Kidney epithelial cell (primary cell): ENCODE data around the gene CDH12. TPM values are rescaled to one million over a fixed set of nuclear protein-coding genes. Genes with fewer than 3 reads are reported as not detected.

Experiments used
- DNase-seq: peaks from one replicate; pipeline ENCODE4 v3.0.0-alpha.2; 2010; ENCODE audit warnings: low read depth
- H3K27me3 ChIP-seq: 2 replicates; pipeline ENCODE4 v1.6.0; 2011; ENCODE audit warnings: low read length; ENCODE audit not compliant: control insufficient read depth, insufficient read depth
- H3K36me3 ChIP-seq: 2 replicates; pipeline ENCODE4 v1.5.1; 2011; ENCODE audit warnings: low read length; ENCODE audit not compliant: control insufficient read depth, insufficient read depth
- H3K4me3 ChIP-seq: 2 replicates; pipeline ENCODE4 v1.5.1; 2011; ENCODE audit warnings: low read depth, mild to moderate bottlenecking, control low read depth, low read length
- total RNA-seq: library from RNA; depleted of rRNA; stranded (reverse); fragments of >200 nt; gene quantifications from 2 replicates; pipeline ENCODE4 v1.2.3, GENCODE V29; 2015
- TF ChIP-seq, protein P1 (sequence below): IDR thresholded peaks from 2 replicates; pipeline ENCODE4 v1.5.1; 2011; ENCODE audit warnings: mild to moderate bottlenecking, moderate library complexity, low read length, control low read depth, inconsistent platforms; ENCODE audit not compliant: insufficient read depth, poor library complexity, severe bottlenecking

Gene CDH12
- total RNA-seq, 1 donor from 2014 or later, result not detected

- Histone ChIP-seq H3K27me3 (no peaks in the 10 kb centered on the region), H3K36me3 (no peaks in the 10 kb centered on the region), H3K4me3 (no peak overlapping the region)
- TF ChIP-seq, protein P1, sequence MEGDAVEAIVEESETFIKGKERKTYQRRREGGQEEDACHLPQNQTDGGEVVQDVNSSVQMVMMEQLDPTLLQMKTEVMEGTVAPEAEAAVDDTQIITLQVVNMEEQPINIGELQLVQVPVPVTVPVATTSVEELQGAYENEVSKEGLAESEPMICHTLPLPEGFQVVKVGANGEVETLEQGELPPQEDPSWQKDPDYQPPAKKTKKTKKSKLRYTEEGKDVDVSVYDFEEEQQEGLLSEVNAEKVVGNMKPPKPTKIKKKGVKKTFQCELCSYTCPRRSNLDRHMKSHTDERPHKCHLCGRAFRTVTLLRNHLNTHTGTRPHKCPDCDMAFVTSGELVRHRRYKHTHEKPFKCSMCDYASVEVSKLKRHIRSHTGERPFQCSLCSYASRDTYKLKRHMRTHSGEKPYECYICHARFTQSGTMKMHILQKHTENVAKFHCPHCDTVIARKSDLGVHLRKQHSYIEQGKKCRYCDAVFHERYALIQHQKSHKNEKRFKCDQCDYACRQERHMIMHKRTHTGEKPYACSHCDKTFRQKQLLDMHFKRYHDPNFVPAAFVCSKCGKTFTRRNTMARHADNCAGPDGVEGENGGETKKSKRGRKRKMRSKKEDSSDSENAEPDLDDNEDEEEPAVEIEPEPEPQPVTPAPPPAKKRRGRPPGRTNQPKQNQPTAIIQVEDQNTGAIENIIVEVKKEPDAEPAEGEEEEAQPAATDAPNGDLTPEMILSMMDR, result no peak
- DNase-seq, result no peak
Measured at GRCh38 chr5:22372826-22373660, 480.1 kb downstream of the CDH12 start.

DNA sequence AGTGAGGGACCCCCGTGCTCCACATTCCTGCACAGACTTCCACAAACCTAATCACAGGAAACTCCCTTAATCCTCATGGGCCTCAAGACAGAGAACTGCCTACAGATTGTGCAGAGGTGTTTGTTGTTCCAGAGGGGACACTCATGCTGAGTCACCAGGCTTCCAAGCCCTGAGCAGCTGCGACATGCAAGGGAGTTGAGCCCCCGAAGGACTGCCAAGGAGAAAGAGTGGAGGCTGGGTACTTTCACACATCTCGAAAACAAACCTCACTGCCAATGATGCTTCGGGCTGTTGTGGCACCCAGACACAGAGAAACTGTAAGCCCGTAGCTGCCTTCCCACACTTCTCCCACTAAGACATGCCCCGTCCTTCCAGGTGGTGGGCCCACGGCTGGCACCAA lies 480.8 kb downstream of the CDH12 start:
- H3K27me3 ChIP-seq, result no peaks in the 10 kb centered on the region
- TF ChIP-seq, protein P1, result no peak
- no peaks in the 10 kb centered on the region for H3K36me3 ChIP-seq
- peak; percentile 21 for DNase-seq
- H3K4me3 ChIP-seq, result no peak overlapping the region

- H3K36me3 ChIP-seq, result no peaks in the 10 kb centered on the region
- H3K4me3 ChIP-seq, result no peak overlapping the region
- no peak for DNase-seq
- TF ChIP-seq, protein P1, result no peak
- no peaks in the 10 kb centered on the region for H3K27me3 ChIP-seq
Measured at GRCh38 chr5:22354956-22355355, 498.2 kb downstream of the CDH12 start.

DNA sequence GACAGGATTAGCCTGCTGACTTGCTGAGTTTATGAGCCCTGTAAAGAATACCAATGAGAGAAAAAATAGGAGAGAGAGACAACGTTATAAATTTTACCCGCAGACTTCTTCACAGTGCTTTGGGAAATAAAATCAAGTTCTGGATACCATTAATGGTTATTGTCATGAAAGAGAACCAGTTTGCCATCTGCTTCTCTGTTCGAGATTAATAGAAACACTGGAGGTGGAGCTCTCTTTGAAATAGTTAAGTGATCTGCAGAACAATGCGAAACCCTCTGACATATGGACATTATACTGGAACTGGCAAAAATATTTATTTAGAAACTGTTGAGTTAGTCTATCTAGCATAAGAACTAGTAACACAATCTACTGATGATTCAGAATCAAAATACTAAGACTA lies 500.7 kb downstream of the CDH12 start:
- TF ChIP-seq, protein P1, result no peak
- H3K27me3 ChIP-seq, result no peaks in the 10 kb centered on the region
- no peak for DNase-seq
- no peaks in the 10 kb centered on the region for H3K36me3 ChIP-seq
- no peak overlapping the region for H3K4me3 ChIP-seq

- Histone ChIP-seq H3K36me3 (no peaks in the 10 kb centered on the region), H3K4me3 (no peak overlapping the region), H3K27me3 (no peaks in the 10 kb centered on the region)
- no peak for DNase-seq
- TF ChIP-seq, protein P1, result no peak
Measured at GRCh38 chr5:22351178-22351577, 502.0 kb downstream of the CDH12 start.

DNA sequence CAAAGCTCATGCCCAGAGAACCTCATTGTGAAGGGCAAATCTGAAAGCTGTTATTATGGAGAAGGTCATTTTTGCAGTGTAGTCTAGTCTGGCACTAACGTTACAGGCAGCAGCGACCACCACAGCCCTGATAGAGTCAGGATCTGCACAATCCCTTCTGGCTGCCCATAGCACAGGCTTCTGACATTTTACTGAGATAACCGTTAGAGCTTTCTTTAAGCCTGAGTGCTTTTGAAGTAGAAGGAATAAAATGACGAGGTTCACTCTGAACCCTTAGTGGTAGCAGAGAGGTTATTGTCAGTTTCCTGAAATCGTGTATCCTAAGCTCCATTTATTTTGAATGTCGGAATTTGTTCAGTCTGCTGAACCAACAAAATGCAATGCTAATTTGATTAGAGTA lies 505.1 kb downstream of the CDH12 start:
- Histone ChIP-seq H3K27me3 (no peaks in the 10 kb centered on the region), H3K36me3 (no peaks in the 10 kb centered on the region), H3K4me3 (no peak overlapping the region)
- TF ChIP-seq, protein P1, result no peak
- DNase-seq, result no peak
